ENCODE results near the gene DAB2.
"Not testable (repeated sequence)": the region's sequence is repeated elsewhere in the genome, so short reads cannot be mapped to it uniquely, and the experiment has no call there.

Gene DAB2

DNA sequence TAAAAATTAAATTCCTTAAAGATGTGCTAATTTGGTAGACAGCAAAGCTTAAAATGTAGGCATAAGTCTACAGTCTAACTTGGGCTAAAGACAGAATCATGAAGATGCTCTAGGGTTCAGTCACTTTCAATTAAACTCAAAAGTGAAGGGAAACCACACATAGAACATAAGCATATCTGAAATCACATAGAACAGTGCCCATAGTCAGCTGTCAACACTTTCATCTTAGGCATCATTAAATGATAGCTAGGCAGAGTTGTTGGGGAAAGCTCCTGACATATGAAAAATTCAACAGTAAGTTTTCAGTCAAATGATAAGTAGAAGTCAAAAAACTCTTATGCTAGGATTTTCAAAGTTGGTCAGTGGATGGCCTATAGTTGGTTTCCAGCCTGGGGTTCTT lies 11.0 kb downstream of the DAB2 start:
- DNase-seq (ENCODE audit: insufficient read length, low spot score) (no peak), FAIRE-seq (no peak)
- TF ChIP-seq CTCF (IDR thresholded peaks at IDR 0.05; ENCODE audit: insufficient read depth, missing control alignments) = no peak

DNA sequence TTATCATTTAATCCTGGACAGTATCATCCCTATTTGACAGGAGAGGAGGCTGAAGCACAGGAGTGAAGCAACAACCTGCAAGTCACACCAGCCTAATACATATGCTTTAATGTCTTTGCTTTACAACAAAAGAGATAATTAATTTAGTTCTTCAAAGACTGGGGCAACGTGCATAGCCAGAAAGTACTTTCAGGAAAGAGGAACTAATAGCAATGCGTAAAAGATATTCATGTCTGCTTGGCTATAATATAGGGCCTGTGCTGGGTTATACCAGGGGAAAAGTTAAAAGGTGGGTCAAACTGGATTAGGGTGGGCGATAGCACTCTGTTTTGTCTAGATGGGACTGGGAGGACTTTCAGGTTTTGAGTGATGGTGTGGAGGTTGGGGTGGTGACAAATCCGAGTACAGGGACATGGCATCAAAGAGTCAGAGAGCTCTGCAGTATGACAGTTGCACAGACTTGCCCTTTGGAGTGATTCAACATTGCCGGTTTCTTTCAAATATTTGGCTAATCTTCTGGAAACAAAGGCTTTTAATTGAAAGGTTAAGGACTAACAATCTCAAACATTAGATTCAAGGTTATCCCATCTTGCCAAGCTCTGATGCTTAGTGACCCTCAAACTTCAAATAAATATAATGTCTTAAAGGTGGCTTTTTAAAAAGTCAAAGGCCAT lies 11.9 kb downstream of the DAB2 start:
- no peak for FAIRE-seq
- no peak for DNase-seq (ENCODE audit: insufficient read length, low spot score)
- TF ChIP-seq CTCF (IDR thresholded peaks at IDR 0.05; ENCODE audit: insufficient read depth, missing control alignments) = no peak

- FAIRE-seq (no peak), DNase-seq (ENCODE audit: insufficient read length, low spot score) (no peak)
- no peak for TF ChIP-seq CTCF (IDR thresholded peaks at IDR 0.05; ENCODE audit: insufficient read depth, missing control alignments)
Observed at GRCh38 chr5:39411985-39412384, 12.8 kb downstream of the DAB2 start.

DNA sequence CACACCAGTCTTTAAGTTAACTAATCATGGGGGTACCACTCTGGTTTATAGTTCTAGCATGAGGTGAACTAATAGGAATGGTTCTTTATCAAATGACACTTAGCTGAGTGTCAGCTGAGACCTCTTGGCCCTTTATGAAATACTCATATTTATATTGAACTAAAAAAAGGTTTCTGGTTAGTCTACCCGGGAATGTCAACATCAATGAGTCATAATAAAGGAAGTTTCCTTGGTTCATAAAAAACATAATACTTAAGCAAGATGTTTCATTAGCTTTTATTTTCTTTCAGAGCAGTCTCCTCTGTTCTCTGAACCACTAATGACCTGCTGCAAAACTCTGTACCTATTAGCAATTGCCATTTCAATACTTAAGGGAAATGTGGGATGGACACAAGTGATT lies 13.7 kb downstream of the DAB2 start:
- no peak for FAIRE-seq
- DNase-seq (ENCODE audit: insufficient read length, low spot score) = no peak
- no peak for TF ChIP-seq CTCF (IDR thresholded peaks at IDR 0.05; ENCODE audit: insufficient read depth, missing control alignments)

- DNase-seq (ENCODE audit: insufficient read length, low spot score) (no peak), FAIRE-seq (no peak)
- no peak for TF ChIP-seq CTCF (IDR thresholded peaks at IDR 0.05; ENCODE audit: insufficient read depth, missing control alignments)
Observed at GRCh38 chr5:39409033-39409432, 15.7 kb downstream of the DAB2 start.

DNA sequence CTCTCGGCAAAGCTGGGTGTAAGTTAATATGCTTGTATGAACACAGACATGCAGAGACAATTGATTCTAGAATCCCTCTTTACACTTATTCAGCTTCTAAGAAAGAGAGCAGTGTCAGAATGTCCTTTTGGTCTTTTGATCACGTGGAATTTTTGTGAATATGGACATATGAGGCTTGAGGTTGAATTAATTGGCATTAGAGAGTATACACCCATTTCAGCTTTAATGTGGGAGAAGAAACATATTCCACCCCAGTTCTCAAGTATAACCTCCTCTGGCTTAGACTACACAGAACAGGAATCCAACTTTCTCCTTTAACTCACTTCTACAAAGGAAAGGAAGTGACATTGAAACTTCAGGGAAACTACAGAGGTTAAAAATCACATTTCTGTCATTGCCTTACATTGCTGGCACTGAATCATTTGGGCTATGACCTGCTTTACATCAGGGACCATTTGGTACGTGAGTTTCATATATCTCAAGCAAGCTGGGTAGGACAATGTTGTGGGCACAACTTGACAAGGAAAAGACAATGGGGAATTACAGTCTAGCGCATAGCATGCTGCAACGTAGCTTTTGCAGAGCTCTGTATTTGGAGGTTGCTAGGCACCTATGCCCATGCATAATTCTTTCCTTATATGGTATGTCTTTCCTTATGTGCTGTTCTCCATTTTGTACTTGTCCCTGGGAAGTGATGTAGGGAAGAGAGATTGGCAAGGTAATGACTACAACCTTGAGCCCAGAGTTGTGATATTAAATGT lies 19.5 kb downstream of the DAB2 start:
- FAIRE-seq = no peak
- DNase-seq (ENCODE audit: insufficient read length, low spot score) = no peak
- no peak for TF ChIP-seq CTCF (IDR thresholded peaks at IDR 0.05; ENCODE audit: insufficient read depth, missing control alignments)

- DNase-seq (ENCODE audit: insufficient read length, low spot score); FAIRE-seq: not testable (repeated sequence)
Observed at GRCh38 chr5:39403761-39404160, 21.0 kb downstream of the DAB2 start.

DNA sequence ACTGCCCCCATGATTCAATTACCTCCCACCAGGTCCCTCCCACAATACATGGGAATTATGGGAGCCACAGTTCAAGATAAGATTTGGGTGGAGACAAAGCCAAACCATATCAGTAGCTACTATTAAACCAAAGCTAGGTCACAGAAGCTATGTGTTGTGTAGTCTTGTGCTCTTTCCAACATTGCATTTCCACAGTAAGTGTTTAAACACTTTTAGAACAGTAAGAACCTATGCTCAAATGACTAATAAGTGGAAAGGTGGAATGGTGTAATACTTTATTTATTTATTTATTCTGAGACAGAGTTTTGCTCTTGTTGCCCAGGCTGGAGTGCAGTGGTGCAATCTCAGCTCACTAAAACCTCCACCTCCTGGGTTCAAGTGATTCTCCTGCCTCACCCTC lies 22.6 kb downstream of the DAB2 start:
- FAIRE-seq; DNase-seq (ENCODE audit: insufficient read length, low spot score): not testable (repeated sequence)
